Measurements from ENCODE around the gene ISG15. TPM values are rescaled to one million over a fixed set of nuclear protein-coding genes. Genes with fewer than 3 reads are reported as not detected.

Gene ISG15
- total and polyA plus RNA-seq, 2 of the 13 experiments (the other 11 are each of a cell fraction or from before 2014, with no cell fraction given), result 42.1 to 54.9 TPM

- DNase-seq (ENCODE audit: low spot score) (no peak), ATAC-seq (no peak), FAIRE-seq (no peak)
- intact Hi-C loops (cut with micrococcal nuclease; ENCODE audit: unreplicated experiment), result no loop called here
- Histone ChIP-seq H3K4me3 (replicated peaks in 1 of 3; ENCODE audit: insufficient read depth in 1 of 3, low read depth in 2 of 3, low read length in 3 of 3) (no peak overlapping the region), H4K20me1 (ENCODE audit: insufficient read depth, low read length) (no peaks in the 10 kb centered on the region), H2AFZ (ENCODE audit: low read length) (no peak overlapping the region), H3K4me2 (ENCODE audit: low read depth, low read length) (no peak overlapping the region), H3K36me3 (replicated peaks in 1 of 2; ENCODE audit: control insufficient read depth in 1 of 2, insufficient read depth in 2 of 2, low read length in 2 of 2) (peaks cover 48 to 52% of the 10 kb centered on the region in 2 experiments; a peak in 4 of 5 replicates), H3K9ac (ENCODE audit: insufficient read depth, low read depth, low read length) (no peak overlapping the region), H3K27ac (ENCODE audit: extremely low read length, insufficient read depth, low read length) (no peak overlapping the region), H3K9me3 (ENCODE audit: low read length) (no peaks in the 10 kb centered on the region), H3K4me1 (ENCODE audit: insufficient read depth, low read length) (no peaks in the 10 kb centered on the region), H3K79me2 (ENCODE audit: insufficient read depth, low read length) (no peaks in the 10 kb centered on the region), H3K27me3 (ENCODE audit: control insufficient read depth in 1 of 2, insufficient read depth in 2 of 2, low read length in 2 of 2) (no peaks in the 10 kb centered on the region)
- no TSS peak for BruUV-seq (replicated peaks)
- no peak for TF ChIP-seq HNF4G (IDR thresholded peaks at IDR 0.05; ENCODE audit: borderline replicate concordance, low read depth, low read length)
- TF ChIP-seq HNF4G (CRISPR knock-in tag; IDR thresholded peaks at IDR 0.05; ENCODE audit: borderline replicate concordance, low read depth), result no peak
- TF ChIP-seq ARNT (IDR thresholded peaks at IDR 0.05), result no peak
- no peak for TF ChIP-seq ZNF326 (CRISPR knock-in tag; IDR thresholded peaks at IDR 0.05; ENCODE audit: borderline replicate concordance)
- TF ChIP-seq IRF9 (CRISPR knock-in tag; IDR thresholded peaks at IDR 0.05; ENCODE audit: borderline replicate concordance), result no peak
- TF ChIP-seq GRHL1 (CRISPR knock-in tag; conservative IDR thresholded peaks at IDR 0.05), result no peak
- TF ChIP-seq ZBTB33 (CRISPR knock-in tag; IDR thresholded peaks at IDR 0.05), result peak; percentile 69
- TF ChIP-seq ARNTL (CRISPR knock-in tag; IDR thresholded peaks at IDR 0.05), result no peak
- ChIA-PET POLR2A (no interaction called here), CTCF (ENCODE audit: low intra/inter-chr PET ratio, low total read pairs) (no interaction called here)
- WGBS (ENCODE audit: low lambda C conversion rate), result 91% methylated on average over 7 of the region's 46 CpGs
- in situ Hi-C loops (cut with HindIII; ENCODE audit: extremely low pct_ligation_motif_present, low pct_unique_long_range_greater_than_20kb), result no loop called here
Observed at GRCh38 chr1:1051127-1051810, 38.0 kb downstream of the ISG15 start.

Measured in HepG2 (cell line).